Putamen (tissue), 1 donor: ENCODE results near the gene ADAMTS6.
A peak's percentile ranks its signal among the peaks of the same experiment; 100 is the strongest.
"Not testable (repeated sequence)": the region's sequence is repeated elsewhere in the genome, so short reads cannot be mapped to it uniquely, and the experiment has no call there.

Experiments used
- DNase-seq: peaks from one replicate; pipeline ENCODE4 v3.0.0-alpha.2; 2016; ENCODE audit warnings: low spot score

The ADAMTS6 gene

GRCh38 chr5:65462139-65462705 is 19.5 kb downstream of the ADAMTS6 start:
- no peak for DNase-seq

- DNase-seq = no peak
These were observed 20.2 kb downstream of the ADAMTS6 start for GRCh38 chr5:65461490-65461889.

DNA sequence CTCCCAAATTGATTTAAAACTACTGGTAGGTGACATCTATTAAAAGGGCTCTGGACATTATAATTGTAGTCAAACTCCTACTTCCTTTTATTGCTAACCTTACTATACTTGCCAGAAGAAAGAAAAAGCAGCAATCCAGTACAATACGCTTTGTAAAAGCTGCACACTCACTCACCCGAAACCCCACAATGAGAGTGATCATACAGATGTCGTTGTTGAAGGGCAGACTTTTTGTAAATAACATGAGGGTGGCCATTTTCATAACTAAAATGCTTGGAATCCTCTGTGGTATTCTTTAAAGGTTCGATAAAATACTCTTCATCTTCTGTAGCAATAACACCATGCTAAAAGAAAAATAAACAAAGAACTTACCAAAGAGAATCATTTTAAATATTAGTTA is 21.7 kb downstream of the ADAMTS6 start:
- DNase-seq = no peak

DNA sequence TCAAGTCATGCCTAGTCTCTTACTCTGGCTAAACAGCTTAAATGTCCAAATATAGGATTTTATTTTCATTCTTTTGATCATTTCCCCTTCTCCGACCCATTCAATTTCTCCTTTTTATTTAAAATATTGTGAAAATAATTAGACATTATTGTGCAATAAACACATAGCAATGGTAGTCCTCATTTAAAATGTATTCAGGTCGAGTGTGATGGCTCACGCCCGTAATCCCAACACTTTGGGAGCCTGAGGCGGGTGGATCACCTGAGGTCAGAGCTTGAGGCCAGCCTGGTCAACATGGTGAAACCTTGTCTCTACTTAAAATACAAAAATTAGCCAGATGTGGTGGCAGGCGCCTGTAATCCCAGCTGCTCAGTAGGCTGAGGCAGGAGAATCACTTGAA is 26.7 kb downstream of the ADAMTS6 start:
- DNase-seq = no peak

DNA sequence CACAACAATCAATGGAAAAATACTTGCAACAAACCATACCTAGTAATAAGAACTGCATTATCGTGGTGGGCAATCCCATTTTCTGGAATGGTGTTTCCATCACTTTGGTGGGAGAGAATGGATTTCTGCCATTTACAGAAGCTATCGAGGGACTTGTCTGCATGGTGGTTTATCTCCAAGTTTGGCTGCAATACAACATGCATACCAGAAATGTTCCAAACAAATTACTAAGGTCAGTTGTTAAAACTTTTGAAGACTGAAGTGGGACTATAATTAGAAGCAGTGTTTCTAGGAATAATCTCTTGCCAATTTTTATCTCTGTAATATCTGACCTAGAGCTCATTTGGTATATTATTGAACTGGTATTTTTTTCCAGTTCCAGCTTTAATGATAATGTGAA is 30.3 kb downstream of the ADAMTS6 start:
- DNase-seq = no peak

DNA sequence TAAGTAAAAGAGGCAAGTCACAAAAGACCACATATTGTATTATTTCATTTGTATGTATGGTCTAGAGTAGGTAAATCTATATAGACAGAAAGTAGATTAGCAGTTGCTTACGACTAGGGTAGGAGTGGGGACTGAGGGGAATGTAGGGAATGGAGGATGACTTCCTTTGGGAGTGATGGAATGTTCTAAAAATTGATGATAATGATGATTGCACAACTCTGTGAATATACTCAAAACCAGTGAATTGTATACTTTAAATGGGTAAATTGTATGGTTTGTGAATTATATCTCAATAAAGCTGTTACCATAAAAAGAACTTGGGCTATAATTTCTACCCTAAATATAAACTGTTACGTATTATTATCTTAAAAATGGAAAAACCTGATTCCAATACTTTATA is 35.0 kb downstream of the ADAMTS6 start:
- DNase-seq = no peak

DNA sequence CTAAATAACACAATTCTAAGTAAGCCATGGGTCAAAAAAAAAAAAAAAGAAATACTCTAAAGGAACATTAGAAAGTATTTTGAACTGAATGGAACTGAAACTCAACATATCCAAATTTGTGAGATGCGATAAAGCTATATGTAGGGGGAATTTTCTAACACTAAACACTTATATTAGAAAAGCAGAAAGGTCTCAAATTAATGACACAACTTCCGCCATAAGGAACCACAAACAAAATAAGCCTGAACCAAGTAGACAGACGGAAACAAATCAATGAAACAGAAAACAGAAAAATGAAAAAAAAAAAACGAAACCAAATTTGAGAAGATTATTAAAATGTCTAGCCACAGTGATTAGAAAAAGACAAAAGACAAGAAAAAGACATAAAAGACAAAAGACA is 39.9 kb downstream of the ADAMTS6 start:
- DNase-seq = no peak

GRCh38 chr5:65440456-65440855 is 41.3 kb downstream of the ADAMTS6 start:
- DNase-seq = no peak

- DNase-seq = no peak
These were observed 47.6 kb downstream of the ADAMTS6 start for GRCh38 chr5:65434122-65434521.

DNA sequence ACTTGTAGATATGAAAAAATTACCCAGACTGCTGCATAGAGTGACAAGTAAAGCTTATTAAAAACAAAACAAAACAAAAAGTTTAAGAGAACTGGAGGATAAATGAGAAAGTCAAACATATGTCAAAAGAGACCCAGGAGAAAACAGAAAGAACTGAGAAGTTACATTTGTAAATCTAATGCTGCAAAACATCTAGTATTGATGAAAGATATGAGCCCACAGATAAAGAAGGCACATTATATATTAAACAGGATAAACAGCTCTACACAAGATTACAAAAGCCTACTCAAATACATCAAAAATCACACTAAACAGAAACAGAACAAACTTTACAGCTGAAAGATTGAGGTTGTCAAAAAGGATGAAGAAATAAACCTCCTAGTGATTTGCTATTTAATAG is 55.1 kb downstream of the ADAMTS6 start:
- no peak for DNase-seq

DNA sequence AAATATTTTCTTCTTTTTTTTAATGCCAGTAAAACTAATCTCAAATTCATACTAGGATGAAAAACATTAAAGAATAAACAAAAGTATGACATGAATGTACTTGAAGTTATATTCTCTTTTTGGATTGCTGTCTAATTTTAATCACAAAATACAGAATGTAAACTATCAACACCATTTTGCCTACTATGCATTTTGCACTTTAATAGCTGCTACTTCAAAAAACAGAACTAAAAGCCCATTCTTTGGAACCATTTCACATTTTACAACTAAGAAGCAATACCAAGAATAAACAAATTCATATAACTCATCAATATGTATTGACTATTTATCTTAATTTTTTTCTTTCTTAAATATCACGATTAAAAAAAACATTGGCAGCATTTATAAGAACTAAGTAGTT is 58.1 kb downstream of the ADAMTS6 start:
- no peak for DNase-seq

- no peak for DNase-seq
These were observed 63.1 kb downstream of the ADAMTS6 start for GRCh38 chr5:65418661-65419060.

DNA sequence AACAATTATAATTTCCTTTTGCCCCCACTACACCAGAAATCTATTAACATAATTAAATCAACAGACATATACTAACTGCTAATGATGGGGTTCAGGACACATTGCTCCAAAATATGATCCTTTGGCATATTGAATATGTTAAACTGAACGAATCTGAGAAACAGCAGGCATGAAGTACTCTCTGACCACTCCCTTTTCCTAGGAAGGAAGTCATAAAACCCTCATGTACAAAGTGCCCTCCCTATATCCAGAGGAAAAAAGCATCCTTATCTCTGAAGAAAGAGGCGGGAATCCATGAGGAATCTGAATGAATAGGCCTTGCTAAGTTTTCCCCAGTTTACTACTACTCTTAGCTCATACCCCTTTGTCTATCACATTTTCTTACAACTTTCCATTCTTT is 67.9 kb downstream of the ADAMTS6 start:
- no peak for DNase-seq

DNA sequence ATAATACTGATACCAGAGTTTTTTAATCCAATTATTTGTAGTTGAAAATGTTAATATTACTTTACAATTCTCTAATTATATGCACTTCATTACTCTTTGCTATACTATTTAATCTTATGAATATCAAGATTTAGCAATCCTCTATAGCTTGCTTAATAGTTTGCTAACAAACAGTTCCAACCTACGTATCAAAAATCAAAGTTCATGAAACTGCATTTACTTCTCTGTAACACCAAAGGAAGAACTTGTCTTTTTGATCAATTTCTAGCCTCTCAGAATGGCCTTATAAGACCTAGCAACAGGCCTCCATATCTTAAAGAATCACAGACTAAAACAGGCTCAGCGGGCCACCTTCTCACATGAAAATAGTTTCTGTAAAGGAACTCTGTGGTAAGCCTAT is 68.9 kb downstream of the ADAMTS6 start:
- no peak for DNase-seq

GRCh38 chr5:65411356-65411755 is 70.4 kb downstream of the ADAMTS6 start:
- DNase-seq = peak; percentile 65

DNA sequence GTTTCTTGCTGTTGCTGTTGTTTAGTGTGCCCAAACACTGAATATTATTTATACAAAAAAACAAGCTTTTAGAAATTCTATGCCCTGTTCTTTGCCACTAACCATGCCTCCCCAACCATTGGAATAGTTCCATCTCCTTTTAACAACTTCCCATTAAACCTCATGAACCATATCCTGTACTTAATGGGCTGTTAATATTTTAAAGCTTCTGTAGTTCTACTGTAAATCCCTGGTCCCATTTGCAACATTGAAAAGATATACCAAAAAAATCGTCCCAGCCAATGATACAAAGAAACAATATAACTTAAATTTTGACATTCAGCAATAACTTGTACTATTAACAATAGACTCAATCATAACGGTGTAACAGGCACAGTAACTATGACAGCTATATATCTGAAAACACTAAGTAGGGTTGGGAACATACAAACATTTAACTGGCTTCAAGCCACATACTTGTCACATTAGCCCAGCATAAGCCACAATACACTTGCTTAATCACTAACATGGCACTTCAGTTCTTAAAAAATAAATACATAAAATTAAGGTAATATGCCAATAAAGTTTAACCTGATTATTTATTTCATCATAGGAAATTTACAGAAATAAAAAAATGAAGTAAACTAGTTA is 86.1 kb downstream of the ADAMTS6 start:
- no peak for DNase-seq

DNA sequence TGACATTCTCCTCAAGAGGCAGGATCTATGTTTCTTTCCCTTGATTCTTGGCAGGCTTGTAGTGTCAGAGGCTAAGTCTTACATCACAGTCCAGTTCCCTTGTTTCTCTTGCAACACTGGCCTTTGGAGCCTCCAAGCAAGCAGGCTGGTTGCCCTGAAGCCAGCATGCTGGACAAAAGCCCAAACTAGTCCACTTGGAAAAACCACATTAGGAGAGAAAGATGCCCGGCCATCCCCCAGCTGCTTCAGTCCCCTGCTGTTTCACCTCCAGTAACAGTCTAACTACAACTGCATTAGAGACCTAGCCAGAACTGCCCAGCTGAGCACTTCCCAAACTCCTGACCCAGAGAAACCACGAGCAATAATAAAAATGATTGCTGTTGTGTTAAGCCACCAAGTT is 87.6 kb downstream of the ADAMTS6 start:
- DNase-seq = peak; percentile 18

GRCh38 chr5:65391591-65391990 is 90.1 kb downstream of the ADAMTS6 start:
- DNase-seq = no peak

- DNase-seq = no peak
These were observed 91.5 kb downstream of the ADAMTS6 start for GRCh38 chr5:65390208-65390607.

DNA sequence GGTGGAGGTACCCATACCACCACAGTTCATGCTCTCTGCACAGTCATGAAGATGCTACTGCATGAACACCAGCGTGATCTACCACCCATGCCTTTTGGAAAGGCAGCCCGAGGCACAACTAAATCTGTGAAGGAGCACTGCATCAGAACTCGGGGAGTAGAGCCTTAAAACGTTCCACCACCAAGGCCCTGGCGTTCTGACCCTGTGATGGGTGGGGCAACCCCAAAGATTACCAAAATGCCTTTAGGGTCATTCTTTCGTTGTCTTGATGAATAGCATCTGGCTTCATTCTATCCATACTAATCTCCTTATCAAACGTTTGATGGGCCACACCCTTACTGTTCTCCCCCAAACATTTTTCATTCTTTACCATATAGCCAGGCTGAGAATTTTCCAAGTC is 97.9 kb downstream of the ADAMTS6 start:
- DNase-seq = no peak

DNA sequence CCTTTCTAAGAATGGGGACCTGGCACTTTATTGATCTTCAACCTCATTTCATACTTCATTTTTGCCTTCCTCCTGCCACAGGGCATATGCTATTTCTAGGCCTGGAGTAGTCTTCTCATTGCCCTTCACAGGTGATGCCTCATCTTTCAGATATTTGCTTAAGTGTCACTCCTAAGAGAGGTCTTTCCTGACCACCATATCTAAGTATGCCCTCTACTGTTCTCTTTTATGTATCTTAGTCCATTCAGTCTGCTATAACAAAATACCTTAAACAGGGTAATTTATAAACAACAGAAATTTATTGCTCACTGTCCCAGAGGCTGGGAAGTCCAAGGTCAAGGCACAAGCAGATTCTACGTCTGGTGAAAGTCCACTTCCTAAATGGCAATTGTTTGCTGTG is 99.1 kb downstream of the ADAMTS6 start:
- DNase-seq = no peak

DNA sequence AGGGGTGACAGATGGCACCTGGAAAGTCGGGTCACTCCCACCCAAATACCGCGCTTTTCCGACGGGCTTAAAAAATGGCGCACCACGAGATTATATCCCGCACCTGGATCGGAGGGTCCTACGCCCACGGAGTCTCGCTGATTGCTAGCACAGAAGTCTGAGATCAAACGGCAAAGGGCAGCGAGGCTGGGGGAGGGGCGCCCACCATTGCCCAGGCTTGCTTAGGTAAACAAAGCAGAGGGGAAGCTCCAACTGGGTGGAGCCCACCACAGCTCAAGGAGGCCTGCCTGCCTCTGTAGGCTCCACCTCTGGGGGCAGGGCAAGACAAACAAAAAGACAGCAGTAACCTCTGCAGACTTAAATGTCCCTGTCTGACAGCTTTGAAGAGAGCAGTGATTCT is 111.2 kb downstream of the ADAMTS6 start:
- not testable (repeated sequence) for DNase-seq

DNA sequence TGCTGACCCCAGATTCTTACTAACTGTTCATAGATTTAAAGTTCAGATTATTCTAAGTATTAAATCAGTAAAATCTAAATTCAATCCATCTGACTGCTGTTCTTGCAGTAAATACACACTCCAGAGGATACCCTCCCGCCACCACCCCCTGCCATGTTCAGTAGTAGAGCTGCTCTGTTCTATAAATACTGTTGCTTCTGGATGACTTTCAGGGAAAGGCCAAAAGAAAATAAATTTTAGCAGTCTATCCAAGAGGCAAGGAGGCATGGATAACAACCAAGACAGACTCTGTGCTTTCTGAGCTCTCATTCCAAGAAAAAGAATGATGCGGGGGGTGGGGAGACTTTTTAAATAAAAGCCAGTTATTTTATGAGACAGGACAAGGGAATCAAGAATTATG is 115.1 kb downstream of the ADAMTS6 start:
- DNase-seq = no peak

DNA sequence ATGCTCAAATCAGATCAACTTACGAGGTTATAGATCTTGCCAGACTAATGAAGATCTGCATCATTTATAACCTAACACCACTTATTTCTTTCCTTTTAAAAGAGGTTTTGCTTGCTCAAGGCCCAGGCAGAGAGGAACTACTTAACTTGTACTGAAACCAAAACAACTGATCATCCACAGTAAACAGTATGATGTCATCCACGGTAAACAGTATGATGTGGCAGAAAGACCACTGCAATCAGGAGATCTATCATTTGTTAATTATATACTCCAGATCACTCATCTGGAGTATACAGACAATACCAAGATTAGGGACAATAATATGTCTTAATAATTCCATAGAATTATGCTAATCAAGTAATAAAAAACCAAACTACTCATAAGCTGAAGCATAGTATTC is 116.8 kb downstream of the ADAMTS6 start:
- no peak for DNase-seq
